SKM-1 treated with dmso at 0.1 percent for 144 hours (cell line): ENCODE data around the gene PDZD2.

Experiments used
- DNase-seq: peaks from one replicate; lab custom pipeline; 2025; ENCODE audit not compliant: unreplicated experiment; lab: John Stamatoyannopoulos, UW

Gene PDZD2

GRCh38 chr5:31811210-31811609, 172.3 kb downstream of the PDZD2 start:
- no peak for DNase-seq

GRCh38 chr5:31815376-31815775, 176.4 kb downstream of the PDZD2 start:
- DNase-seq: no peak

GRCh38 chr5:31819926-31820516, 181.1 kb downstream of the PDZD2 start:
- DNase-seq: no peak

- no peak for DNase-seq
Measured at GRCh38 chr5:31823472-31823871, 184.5 kb downstream of the PDZD2 start.

GRCh38 chr5:31824869-31825517, 186.1 kb downstream of the PDZD2 start:
- no peak for DNase-seq

- peak; percentile 32 for DNase-seq
Measured at GRCh38 chr5:31825518-31826068, 186.7 kb downstream of the PDZD2 start.

GRCh38 chr5:31827867-31828266, 188.9 kb downstream of the PDZD2 start:
- no peak for DNase-seq

GRCh38 chr5:31832966-31833365, 194.0 kb downstream of the PDZD2 start:
- DNase-seq: no peak

GRCh38 chr5:31833710-31834109, 194.8 kb downstream of the PDZD2 start:
- DNase-seq: no peak

- no peak for DNase-seq
Measured at GRCh38 chr5:31844622-31845345, 205.9 kb downstream of the PDZD2 start.

- DNase-seq: no peak
Measured at GRCh38 chr5:31845361-31845760, 206.4 kb downstream of the PDZD2 start.

GRCh38 chr5:31846934-31847333, 208.0 kb downstream of the PDZD2 start:
- no peak for DNase-seq

GRCh38 chr5:31847354-31847753, 208.4 kb downstream of the PDZD2 start:
- no peak for DNase-seq

GRCh38 chr5:31850981-31851689, 212.2 kb downstream of the PDZD2 start:
- no peak for DNase-seq

GRCh38 chr5:31853398-31854135, 214.6 kb downstream of the PDZD2 start:
- DNase-seq: no peak

- DNase-seq: no peak
Measured at GRCh38 chr5:31854181-31855133, 215.5 kb downstream of the PDZD2 start.

- no peak for DNase-seq
Measured at GRCh38 chr5:31855134-31856040, 216.5 kb downstream of the PDZD2 start.

- no peak for DNase-seq
Measured at GRCh38 chr5:31859096-31859495, 220.2 kb downstream of the PDZD2 start.

- no peak for DNase-seq
Measured at GRCh38 chr5:31860278-31860677, 221.3 kb downstream of the PDZD2 start.
